ENCODE results near the gene ZMIZ1. TPM values are rescaled to one million over a fixed set of nuclear protein-coding genes. Genes with fewer than 3 reads are reported as not detected.

Gene ZMIZ1
- total and polyA plus RNA-seq, 4 donors: 3.9 to 19.1 (median 9.8) TPM

DNA sequence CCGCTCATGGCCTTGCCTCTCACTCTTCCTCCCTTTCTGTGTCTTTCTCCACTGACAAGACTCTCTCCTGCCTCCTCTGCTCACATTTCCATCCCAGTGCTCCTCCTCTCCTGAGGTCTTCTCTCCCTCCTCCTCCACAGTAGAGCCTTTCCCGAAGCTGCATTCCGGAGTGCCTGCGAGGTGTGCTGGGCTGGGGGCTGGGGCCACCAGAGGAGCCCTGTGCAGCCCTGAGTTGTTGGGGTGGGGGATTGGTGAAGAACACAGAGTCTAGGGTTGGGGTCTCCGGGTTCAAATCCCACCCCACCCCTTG, 76.4 kb downstream of the ZMIZ1 start:
- Histone ChIP-seq H3K4me1 (ENCODE audit: control insufficient read depth in 4 of 4, insufficient read depth in 4 of 4, low read length in 3 of 4) (peaks cover 24 to 51% (median 42%) of the 10 kb centered on the region in 4 donors), H3K36me3 (ENCODE audit: control insufficient read depth in 4 of 4, insufficient read depth in 3 of 4, low read depth in 1 of 4, low read length in 3 of 4) (peaks cover 0 to 6% (median 4%) of the 10 kb centered on the region in 4 donors), H3K27ac (ENCODE audit: low read depth in 1 of 2, low read length in 2 of 2) (no peak overlapping the region), H3K9ac (ENCODE audit: low read depth in 1 of 2, low read length in 2 of 2) (no peak overlapping the region), H3K27me3 (ENCODE audit: control insufficient read depth in 4 of 4, insufficient read depth in 4 of 4, low read length in 3 of 4) (no peaks in the 10 kb centered on the region), H3K4me3 (ENCODE audit: low read depth in 1 of 3, low read length in 3 of 3) (no peak overlapping the region), H3K9me3 (ENCODE audit: control insufficient read depth in 4 of 4, low read length in 3 of 4) (no peaks in the 10 kb centered on the region)
- TF ChIP-seq RXRA (IDR thresholded peaks at IDR 0.05): no peak
- no peak for TF ChIP-seq RAD21 (IDR thresholded peaks at IDR 0.05)
- no peak for TF ChIP-seq GABPA (IDR thresholded peaks at IDR 0.05 in 1 of 2, conservative IDR thresholded peaks at IDR 0.05 in 1 of 2)
- no peak for TF ChIP-seq HNF4G (IDR thresholded peaks at IDR 0.05)
- TF ChIP-seq, protein P1, sequence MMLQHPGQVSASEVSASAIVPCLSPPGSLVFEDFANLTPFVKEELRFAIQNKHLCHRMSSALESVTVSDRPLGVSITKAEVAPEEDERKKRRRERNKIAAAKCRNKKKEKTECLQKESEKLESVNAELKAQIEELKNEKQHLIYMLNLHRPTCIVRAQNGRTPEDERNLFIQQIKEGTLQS (IDR thresholded peaks at IDR 0.05): no peak
- TF ChIP-seq YY1 (IDR thresholded peaks at IDR 0.05): no peak
- TF ChIP-seq, protein P2, sequence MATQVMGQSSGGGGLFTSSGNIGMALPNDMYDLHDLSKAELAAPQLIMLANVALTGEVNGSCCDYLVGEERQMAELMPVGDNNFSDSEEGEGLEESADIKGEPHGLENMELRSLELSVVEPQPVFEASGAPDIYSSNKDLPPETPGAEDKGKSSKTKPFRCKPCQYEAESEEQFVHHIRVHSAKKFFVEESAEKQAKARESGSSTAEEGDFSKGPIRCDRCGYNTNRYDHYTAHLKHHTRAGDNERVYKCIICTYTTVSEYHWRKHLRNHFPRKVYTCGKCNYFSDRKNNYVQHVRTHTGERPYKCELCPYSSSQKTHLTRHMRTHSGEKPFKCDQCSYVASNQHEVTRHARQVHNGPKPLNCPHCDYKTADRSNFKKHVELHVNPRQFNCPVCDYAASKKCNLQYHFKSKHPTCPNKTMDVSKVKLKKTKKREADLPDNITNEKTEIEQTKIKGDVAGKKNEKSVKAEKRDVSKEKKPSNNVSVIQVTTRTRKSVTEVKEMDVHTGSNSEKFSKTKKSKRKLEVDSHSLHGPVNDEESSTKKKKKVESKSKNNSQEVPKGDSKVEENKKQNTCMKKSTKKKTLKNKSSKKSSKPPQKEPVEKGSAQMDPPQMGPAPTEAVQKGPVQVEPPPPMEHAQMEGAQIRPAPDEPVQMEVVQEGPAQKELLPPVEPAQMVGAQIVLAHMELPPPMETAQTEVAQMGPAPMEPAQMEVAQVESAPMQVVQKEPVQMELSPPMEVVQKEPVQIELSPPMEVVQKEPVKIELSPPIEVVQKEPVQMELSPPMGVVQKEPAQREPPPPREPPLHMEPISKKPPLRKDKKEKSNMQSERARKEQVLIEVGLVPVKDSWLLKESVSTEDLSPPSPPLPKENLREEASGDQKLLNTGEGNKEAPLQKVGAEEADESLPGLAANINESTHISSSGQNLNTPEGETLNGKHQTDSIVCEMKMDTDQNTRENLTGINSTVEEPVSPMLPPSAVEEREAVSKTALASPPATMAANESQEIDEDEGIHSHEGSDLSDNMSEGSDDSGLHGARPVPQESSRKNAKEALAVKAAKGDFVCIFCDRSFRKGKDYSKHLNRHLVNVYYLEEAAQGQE (IDR thresholded peaks at IDR 0.05): no peak
- TF ChIP-seq, protein P3, sequence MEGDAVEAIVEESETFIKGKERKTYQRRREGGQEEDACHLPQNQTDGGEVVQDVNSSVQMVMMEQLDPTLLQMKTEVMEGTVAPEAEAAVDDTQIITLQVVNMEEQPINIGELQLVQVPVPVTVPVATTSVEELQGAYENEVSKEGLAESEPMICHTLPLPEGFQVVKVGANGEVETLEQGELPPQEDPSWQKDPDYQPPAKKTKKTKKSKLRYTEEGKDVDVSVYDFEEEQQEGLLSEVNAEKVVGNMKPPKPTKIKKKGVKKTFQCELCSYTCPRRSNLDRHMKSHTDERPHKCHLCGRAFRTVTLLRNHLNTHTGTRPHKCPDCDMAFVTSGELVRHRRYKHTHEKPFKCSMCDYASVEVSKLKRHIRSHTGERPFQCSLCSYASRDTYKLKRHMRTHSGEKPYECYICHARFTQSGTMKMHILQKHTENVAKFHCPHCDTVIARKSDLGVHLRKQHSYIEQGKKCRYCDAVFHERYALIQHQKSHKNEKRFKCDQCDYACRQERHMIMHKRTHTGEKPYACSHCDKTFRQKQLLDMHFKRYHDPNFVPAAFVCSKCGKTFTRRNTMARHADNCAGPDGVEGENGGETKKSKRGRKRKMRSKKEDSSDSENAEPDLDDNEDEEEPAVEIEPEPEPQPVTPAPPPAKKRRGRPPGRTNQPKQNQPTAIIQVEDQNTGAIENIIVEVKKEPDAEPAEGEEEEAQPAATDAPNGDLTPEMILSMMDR (IDR thresholded peaks at IDR 0.05; ENCODE audit: low read depth, low read length, missing input control): no peak
- 83% methylated on average over 5 of the region's 5 CpGs for WGBS
- DNase-seq (ENCODE audit: low spot score): no peak

DNA sequence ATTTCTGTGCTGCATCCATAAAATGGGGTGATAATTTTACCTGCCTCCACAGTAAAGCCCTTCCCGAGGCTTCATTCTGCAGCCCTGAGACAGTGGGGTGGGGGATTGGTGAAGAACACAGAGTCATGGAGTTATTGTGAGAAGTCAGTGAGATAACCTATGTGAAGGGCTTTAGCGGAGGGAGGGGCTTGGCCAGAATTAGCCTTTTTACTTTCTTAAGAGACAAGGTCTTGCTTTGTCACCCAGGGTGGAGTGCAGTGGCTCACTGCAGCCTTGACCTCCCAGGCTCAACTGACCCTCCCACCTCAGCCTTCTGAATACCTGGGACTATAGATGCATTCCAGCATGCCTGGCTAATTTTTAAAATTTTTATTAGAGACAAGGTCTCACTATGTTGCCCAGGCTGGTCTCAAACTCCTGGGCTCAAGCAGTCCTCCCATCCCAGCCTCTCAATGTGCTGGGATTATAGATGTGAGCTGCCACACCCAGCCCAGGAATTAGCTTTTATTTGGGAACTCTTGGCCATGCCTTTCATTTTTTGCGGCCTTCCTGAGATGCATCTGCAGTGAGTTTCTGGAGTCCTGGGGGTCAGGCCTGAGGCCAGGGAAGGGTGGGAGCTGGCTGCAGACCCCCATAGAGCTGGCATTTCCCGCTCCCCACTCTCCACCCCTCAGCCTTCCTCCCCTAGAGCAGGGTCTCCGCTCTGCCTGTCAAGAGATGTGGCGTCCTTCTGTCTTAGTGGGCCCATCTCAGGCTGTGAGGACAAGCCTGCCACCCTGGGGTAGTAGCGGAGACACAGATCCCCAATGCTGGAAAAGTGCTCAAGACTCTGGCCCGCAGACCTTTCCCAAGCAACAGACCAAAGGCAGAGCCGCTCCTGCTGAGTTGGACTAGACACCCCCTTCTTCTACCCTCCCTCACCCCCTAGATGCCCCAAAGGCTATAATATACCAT, 77.0 kb downstream of the ZMIZ1 start:
- no peaks in the 10 kb centered on the region for H3K9me3 ChIP-seq (ENCODE audit: control insufficient read depth in 4 of 4, low read length in 3 of 4)
- H3K4me3 ChIP-seq (ENCODE audit: low read depth in 1 of 3, low read length in 3 of 3): no peak overlapping the region
- H3K27me3 ChIP-seq (ENCODE audit: control insufficient read depth in 4 of 4, insufficient read depth in 4 of 4, low read length in 3 of 4): no peaks in the 10 kb centered on the region
- H3K9ac ChIP-seq (ENCODE audit: low read depth in 1 of 2, low read length in 2 of 2): no peak overlapping the region
- no peak for DNase-seq (ENCODE audit: low spot score)
- peaks cover 0 to 3% (median 0%) of the 10 kb centered on the region in 4 donors for H3K36me3 ChIP-seq (ENCODE audit: control insufficient read depth in 4 of 4, insufficient read depth in 3 of 4, low read depth in 1 of 4, low read length in 3 of 4)
- WGBS: 92% methylated on average over 9 of the region's 9 CpGs
- H3K27ac ChIP-seq (ENCODE audit: low read depth in 1 of 2, low read length in 2 of 2): peak overlapping the region; percentile 53 to 83
- H3K4me1 ChIP-seq (ENCODE audit: control insufficient read depth in 4 of 4, insufficient read depth in 4 of 4, low read length in 3 of 4): peaks cover 30 to 58% (median 48%) of the 10 kb centered on the region in 4 donors
- TF ChIP-seq, protein P3 (IDR thresholded peaks at IDR 0.05; ENCODE audit: low read depth, low read length, missing input control): no peak
- no peak for TF ChIP-seq EGR1 (IDR thresholded peaks at IDR 0.05; ENCODE audit: low read depth in 2 of 2)
- TF ChIP-seq RAD21 (IDR thresholded peaks at IDR 0.05): no peak
- TF ChIP-seq RXRA (IDR thresholded peaks at IDR 0.05): no peak
- no peak for TF ChIP-seq FOXA2 (IDR thresholded peaks at IDR 0.05)
- TF ChIP-seq, protein P2 (IDR thresholded peaks at IDR 0.05): no peak
- TF ChIP-seq, protein P4, sequence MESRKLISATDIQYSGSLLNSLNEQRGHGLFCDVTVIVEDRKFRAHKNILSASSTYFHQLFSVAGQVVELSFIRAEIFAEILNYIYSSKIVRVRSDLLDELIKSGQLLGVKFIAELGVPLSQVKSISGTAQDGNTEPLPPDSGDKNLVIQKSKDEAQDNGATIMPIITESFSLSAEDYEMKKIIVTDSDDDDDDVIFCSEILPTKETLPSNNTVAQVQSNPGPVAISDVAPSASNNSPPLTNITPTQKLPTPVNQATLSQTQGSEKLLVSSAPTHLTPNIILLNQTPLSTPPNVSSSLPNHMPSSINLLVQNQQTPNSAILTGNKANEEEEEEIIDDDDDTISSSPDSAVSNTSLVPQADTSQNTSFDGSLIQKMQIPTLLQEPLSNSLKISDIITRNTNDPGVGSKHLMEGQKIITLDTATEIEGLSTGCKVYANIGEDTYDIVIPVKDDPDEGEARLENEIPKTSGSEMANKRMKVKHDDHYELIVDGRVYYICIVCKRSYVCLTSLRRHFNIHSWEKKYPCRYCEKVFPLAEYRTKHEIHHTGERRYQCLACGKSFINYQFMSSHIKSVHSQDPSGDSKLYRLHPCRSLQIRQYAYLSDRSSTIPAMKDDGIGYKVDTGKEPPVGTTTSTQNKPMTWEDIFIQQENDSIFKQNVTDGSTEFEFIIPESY (IDR thresholded peaks at IDR 0.05): no peak
- TF ChIP-seq YY1 (IDR thresholded peaks at IDR 0.05): no peak
- no peak for TF ChIP-seq JUND (IDR thresholded peaks at IDR 0.05)
- TF ChIP-seq, protein P1 (IDR thresholded peaks at IDR 0.05): no peak
- TF ChIP-seq TAF1 (conservative IDR thresholded peaks at IDR 0.05): no peak
- no peak for TF ChIP-seq GABPA (IDR thresholded peaks at IDR 0.05 in 1 of 2, conservative IDR thresholded peaks at IDR 0.05 in 1 of 2)
- no peak for TF ChIP-seq FOXA1 (IDR thresholded peaks at IDR 0.05)
- TF ChIP-seq HNF4G (IDR thresholded peaks at IDR 0.05): no peak
- no peak for TF ChIP-seq SP1 (IDR thresholded peaks at IDR 0.05)
